H1 (cell line): ENCODE results near the gene PLEKHG5. TPM values are rescaled to one million over a fixed set of nuclear protein-coding genes. Genes with fewer than 3 reads are reported as not detected.

Experiments
- ATF2 ChIP-seq: IDR thresholded peaks from 2 replicates; pipeline ENCODE4 v1.6.1; 2012; ENCODE audit warnings: low read length, inconsistent platforms
- CREB1 ChIP-seq: IDR thresholded peaks from 2 replicates; pipeline ENCODE4 v1.6.1; 2012; ENCODE audit warnings: inconsistent platforms
- KDM1A ChIP-seq: fragments of 200-600, 300-600 bp; sonication (generic); IDR thresholded peaks from 2 replicates; pipeline ENCODE4 v1.7.1; 2016; ENCODE audit warnings: mild to moderate bottlenecking, low read length, borderline replicate concordance
- USF2 ChIP-seq: IDR thresholded peaks from 2 replicates; pipeline ENCODE4 v1.6.1; 2011; ENCODE audit warnings: low read length, improper control_type of control experiment
- polyA plus RNA-seq, 7 experiments: library from polyadenylated mRNA; depleted of rRNA in 3 of 7; stranded (reverse) in 5 of 7; unstranded in 2 of 7; fragments of >200 nt in 5 of 7; fragments of 200-250 nt in 2 of 7; gene quantifications; 1 replicate in 5 of 7; 2 replicates in 1 of 7; 4 replicates in 1 of 7; pipeline versions ENCODE4 v1.2.1 to v1.2.3, GENCODE V29; 2011 to 2013; ENCODE audit warnings: missing spikeins in 2 of 7, mixed read lengths in 2 of 7
- total RNA-seq: library from RNA; stranded (reverse); fragmentation: NEBNext Ultra II Directional; extraction: Animal tissue kit (Norgen Biotek cat#: 25700); gene quantifications from 2 replicates; pipeline ENCODE4 v1.2.1, GENCODE V29; 2021

The PLEKHG5 gene
- total and polyA plus RNA-seq, 2 of the 8 experiments (the other 6 are each of a cell fraction or from before 2014, with no cell fraction given): 10.4 to 13.8 TPM

- TF ChIP-seq KDM1A: no peak
- no peak for TF ChIP-seq CREB1
- TF ChIP-seq ATF2: no peak
- TF ChIP-seq USF2: no peak
Measured at GRCh38 chr1:6512245-6512907, 20.9 kb upstream of the PLEKHG5 start (continued).
